Subcutaneous adipose tissue (tissue), 4 donors: ENCODE data around the gene R3HDM1. TPM values are rescaled to one million over a fixed set of nuclear protein-coding genes. Genes with fewer than 3 reads are reported as not detected.

Experiments
- CTCF ChIP-seq: fragments of 450-650 bp; IDR thresholded peaks from one replicate; pipeline ENCODE4 v1.5.1; 2016; ENCODE audit warnings: low read depth, mild to moderate bottlenecking, control low read depth, antibody characterized with exemption, moderate library complexity
- total RNA-seq, 4 donors: library from RNA; depleted of rRNA; stranded (reverse); fragments of >200 nt; gene quantifications; one replicate each; pipeline ENCODE4 v1.1.0, GENCODE V29; 2016

The R3HDM1 gene
- total RNA-seq, 4 donors from 2014 or later, result 12.3 to 23.0 (median 18.1) TPM

GRCh38 chr2:135743860-135744259, 212.6 kb downstream of the R3HDM1 start:
- no peak for TF ChIP-seq CTCF

GRCh38 chr2:135744760-135745314, 213.6 kb downstream of the R3HDM1 start:
- no peak for TF ChIP-seq CTCF

DNA sequence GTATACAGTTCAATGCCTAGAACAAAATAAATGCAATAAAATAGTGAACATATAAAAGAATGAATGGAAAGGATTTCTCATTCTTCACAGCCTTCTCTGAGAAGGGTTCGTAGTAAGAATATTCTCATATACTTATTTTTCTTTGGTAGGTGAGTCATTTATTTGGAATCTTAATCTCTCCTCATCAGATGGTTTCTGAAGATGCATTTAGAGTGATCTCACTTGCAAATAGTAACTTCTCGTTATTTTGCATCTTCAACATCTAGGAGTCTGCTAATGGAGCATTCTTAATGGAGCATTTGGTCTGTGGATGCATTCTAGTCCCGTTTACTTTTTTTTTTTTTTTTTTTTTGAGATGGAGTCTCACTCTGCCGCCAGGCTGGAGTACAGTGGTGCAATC, 214.3 kb downstream of the R3HDM1 start:
- TF ChIP-seq CTCF, result no peak

GRCh38 chr2:135755573-135755972, 224.3 kb downstream of the R3HDM1 start:
- no peak for TF ChIP-seq CTCF

- TF ChIP-seq CTCF, result no peak
These were observed 225.4 kb downstream of the R3HDM1 start for GRCh38 chr2:135756692-135757091.

DNA sequence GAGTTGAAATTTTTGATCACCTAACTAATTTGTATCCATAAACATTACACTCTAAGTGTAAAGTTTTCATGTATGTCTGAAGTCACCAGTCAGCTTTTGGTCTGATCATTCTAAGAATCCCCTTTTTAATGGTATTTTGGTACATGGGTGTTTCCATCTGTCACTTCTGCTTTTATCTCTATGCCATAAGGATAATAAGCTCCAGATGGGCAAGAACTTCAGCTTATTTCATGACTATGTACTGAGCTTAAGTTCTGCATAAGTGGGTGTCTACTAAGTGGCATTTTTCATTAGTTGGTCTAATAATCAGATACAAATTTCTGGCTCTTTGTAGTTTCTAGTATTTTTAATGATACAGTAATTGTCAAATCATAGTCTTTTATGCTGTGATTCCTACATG, 230.7 kb downstream of the R3HDM1 start:
- TF ChIP-seq CTCF, result no peak

GRCh38 chr2:135762530-135762929, 231.2 kb downstream of the R3HDM1 start:
- no peak for TF ChIP-seq CTCF
